GM19324 (cell line): Measurements from ENCODE around the gene TMEM191C.
"Not testable (repeated sequence)": the region's sequence is repeated elsewhere in the genome, so short reads cannot be mapped to it uniquely, and the experiment has no call there.

Source experiments
- ATAC-seq: cut with Tn5 transposase; IDR thresholded peaks from one replicate; pipeline ENCODE4 v1.9.1; 2021; ENCODE audit warnings: mild to moderate bottlenecking, moderate library complexity; ENCODE audit not compliant: unreplicated experiment, low FRiP score

The TMEM191C gene

DNA sequence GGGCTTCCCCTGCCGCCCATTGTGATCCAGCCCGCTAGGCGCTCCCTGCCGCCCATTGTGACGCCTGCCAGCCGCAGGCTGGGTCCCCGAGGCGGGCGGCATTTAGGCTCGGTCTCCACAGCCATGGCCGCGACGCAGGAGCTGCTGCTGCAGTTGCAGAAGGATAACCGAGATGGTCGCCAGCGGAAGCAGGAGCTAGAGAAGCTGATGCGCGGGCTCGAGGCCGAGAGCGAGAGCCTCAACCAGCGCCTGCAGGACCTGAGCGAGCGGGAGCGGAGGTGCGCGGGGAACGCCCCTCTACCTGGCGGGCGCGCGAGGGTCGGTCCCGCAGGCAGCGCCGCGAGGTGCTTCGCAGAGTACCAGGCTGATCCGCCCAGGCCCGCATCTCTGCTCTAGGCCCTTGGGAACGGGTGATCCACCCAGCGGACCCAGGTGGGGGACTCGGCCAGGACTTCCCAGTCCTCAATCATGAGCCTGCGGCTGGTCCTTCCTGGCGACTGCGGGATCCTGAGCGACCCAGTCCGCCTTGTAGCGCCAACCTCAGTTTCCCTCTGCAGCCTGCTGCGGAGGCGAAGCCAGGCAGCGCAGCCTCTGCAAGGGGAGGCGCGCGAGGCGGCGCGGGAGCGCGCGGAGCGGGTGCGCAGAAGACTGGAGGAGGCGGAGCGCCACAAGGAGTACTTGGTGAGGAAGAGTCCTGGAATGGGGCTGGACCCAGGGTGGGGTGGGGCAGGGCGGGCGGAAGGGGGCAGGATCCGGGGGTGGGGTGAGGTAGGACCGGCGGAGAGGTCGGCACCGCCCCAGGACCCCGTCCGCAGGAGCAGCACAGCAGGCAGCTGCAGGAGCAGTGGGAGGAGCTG, at the start of gene TMEM191C:
TSS of gene TMEM191C (plus strand) at position 51 of the 857 bp plus-strand sequence. CDS start at position 124, 73 bp downstream.
- peak; percentile 14 for ATAC-seq

DNA sequence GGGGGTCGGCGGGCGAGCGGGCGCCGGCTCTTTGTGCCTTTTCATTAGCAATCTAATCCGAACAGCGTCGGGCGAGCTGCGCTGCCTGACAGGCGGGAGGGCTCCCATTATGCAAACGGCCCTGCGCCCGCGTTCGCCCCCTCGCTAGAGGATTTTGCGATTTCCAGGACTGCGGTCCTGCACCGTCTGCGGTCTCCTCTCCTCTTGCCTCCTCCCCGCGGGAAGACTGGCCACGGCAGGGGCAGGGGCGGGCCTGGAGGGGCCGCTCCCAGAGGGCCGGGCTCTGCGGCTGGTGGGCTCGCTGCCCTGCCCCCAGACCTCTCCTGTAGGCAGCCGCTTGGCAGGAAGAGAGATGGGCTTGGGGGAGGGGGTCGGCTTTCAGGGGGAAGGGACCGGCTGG, 49.3 kb upstream of the TMEM191C start:
- peak; percentile 25 for ATAC-seq

DNA sequence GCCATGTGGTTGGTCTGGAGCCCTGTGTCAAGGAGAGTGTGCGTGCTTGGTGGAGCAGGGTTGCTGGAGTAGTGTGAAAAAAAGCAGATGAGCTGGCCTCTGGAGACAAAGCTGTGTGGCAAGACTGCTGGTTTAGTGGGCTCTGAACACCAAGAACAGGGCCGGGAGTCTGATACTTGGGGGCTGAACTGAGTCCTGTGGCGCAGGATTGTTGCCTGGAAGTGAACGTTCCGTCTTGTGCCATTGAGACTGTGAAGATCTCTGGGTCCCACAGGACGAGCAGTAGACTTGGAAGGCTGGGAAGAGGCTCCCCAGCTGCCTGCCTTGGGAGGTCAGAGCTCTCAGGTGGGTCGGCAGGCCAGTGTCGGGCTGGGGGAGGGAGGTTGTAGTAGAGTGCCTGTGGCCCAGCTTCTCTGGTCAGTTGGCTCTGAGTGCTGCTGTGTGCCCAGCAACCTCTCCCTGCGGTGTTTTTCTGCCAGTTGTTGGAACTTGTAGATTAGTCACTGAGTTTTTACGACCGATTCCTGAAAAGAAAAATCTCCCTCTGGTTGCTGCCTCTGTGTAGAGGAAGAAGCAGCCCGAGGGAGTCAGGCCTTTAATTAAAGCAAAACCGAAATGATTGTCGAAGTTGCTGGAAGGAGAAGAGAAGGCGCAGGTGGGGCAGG, 48.1 kb upstream of the TMEM191C start:
- ATAC-seq: not testable (repeated sequence)

DNA sequence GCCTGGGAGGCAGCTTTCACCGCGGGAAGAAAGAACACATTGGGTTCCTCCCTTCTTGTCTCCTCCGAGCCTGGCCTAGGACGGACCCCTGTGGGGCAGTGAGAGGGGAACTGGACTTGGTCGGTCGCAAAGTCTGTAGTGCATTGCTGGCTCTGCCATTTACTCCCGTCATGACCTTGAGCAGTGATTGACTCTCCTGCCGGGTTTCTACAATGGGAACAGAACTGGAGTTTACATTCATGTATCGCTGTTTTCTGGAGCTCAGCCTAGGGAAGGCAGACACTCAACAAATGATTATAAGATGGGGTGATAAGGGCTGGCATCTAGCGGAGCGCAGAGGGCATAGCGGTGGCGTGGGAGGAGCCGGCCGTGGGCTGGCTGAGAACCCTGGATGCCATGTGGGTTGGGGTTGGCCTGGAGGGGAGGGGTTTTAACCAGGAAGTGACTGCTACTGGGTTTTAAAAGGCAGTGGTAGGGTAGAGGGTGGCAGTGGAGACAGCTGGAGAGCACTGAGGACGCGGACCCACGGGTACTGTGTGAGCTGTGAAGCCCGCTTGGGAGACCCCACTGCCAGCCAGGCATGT, 46.9 kb upstream of the TMEM191C start:
- ATAC-seq: not testable (repeated sequence)

DNA sequence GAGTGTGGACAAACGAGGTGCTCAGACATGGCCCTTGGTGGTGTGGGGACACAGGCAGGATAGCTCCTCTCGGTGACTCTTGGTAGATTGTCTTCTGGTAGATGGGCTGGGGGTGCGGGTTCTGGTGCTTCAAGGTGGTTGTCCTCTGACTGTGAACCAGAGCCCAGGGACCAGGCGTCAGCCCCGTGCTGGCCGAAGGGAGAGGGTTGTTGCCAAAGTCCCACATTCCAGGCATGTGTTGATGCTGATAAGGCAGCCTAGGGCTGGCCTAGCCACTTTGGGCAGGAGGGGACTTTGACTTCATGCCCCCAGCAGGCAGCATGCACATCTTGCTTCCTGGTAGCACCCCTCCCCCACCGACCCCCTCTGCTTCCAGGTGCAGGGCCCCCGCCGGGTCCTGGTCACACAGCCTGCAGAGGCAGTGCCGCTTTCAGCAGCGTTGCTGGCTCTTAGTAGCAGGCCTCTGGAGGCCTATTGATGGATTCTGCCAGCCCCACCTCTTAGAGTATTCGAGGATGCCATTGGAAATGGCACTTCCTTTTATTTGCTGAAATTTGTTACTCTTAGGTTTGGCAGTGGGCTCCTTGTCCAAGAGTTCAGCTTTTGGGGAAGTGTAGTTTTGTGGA, 43.0 kb upstream of the TMEM191C start:
- not testable (repeated sequence) for ATAC-seq

DNA sequence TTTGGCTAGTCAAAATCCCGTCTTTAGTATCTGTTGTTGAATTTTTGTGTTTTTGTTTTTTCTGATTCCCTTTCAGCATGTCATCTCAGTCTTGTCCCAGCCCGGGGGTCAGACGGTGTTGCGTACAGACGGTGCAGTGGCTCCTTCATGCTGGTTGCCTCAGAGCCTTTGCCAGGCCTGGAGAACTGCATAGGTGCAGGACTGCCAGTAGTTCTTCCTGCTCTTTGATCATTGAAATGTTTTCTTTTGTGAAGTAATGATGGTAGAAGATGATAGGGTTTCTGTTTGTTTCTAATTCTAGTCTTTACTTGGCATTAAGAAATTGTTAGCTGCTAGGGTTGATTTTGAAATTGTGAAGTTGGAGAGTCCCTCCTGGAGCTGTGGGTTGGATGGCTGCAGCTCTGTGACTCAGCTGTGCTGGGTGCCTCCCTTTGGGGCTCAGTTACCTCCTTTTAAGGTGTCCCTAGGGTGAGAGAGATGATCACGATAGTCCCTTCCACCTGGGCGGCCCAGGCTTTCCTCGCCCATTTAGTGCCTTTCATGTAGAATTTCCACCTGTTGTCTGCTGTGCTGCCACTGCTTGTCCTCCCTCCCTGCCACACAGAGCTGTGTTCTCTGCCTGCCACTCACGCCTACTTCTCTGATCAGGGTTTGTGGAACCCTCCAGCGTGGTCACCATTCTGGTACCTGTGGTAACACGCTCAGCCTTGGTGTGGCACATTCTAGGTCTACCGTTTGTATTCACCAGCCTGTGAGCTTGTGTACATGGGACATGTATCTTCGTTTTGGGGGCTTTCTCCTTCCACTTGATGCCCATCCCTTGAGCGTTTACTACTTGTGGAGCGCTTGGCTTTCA, 32.6 kb upstream of the TMEM191C start:
- not testable (repeated sequence) for ATAC-seq

- ATAC-seq: not testable (repeated sequence)
Measured at GRCh38 chr22:21435998-21436810, 31.0 kb upstream of the TMEM191C start.

GRCh38 chr22:21438013-21438412, 29.2 kb upstream of the TMEM191C start:
- ATAC-seq: not testable (repeated sequence)

DNA sequence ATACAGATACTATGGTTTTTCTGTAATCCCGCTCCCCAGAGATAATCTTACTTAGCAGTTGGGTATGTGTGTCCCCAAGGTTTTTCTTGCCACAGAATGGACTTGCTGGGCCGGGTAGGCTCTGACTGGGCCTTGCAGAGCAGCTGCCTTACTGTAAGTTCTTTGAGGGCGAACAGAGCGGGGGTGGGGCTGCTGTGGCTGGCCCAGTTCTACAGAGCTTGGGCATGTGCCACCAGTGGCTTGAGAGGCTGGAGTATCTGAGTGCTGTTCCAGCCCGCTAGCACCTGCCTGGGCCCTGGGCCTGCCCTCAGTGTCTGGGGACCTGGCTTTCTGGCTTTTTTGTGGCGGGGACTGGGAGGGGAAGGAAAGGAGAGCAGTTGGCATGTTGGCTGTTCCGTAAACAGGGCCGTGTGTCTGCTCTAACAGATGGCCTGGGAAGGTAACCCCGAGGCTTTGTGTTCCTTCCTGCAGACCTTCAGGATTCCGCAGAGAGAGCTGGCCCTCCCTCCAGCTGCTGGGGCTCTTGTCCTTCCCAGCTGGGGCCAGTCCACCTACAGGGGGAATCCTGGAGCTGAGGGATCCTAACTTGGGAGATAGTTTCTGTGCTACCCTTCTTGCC, 27.1 kb upstream of the TMEM191C start:
- ATAC-seq: not testable (repeated sequence)

DNA sequence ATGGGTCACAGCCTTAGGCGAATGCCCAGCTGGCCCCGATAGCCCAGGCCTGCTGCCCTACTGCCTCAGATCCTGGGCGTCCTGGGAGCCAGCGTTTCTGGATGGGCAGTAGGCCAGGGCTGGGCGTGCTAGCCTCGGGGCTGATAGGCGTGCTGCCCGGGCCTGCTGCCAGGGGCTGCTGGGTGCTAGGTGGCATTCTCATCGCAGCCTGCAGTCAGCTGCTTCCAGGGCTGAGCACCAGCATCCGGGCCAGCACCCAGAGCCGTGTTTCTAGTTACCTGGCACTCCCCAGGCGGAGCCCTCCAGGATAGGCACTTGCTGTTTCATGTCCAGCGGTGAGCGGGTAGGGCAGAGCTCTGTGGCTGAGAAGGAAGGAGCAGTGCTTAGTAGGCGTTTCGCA, 26.5 kb upstream of the TMEM191C start:
- not testable (repeated sequence) for ATAC-seq

- not testable (repeated sequence) for ATAC-seq
Measured at GRCh38 chr22:21441170-21441569, 26.0 kb upstream of the TMEM191C start.

DNA sequence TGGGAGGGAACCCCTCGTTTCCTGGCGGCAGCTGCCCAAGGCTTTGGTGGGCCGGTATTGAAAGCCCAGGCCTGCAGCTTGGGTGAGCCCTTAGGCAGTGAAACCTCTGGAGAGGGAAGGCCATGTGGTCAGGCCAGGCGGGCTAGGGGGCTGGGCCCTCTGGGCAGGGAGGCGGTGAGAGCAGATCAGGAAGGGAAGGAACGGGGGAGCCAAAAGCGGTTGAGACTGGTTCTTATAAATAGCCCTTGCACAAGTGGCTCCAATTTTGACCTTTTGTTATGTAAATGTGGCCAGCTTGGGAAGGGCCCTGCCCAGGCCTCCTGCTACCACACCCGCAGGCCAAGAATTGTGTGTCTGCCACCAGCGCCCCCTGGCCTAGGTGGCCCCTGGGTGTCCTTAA, 25.1 kb upstream of the TMEM191C start:
- ATAC-seq: not testable (repeated sequence)

GRCh38 chr22:21442646-21443045, 24.5 kb upstream of the TMEM191C start:
- not testable (repeated sequence) for ATAC-seq

- no peak for ATAC-seq
Measured at GRCh38 chr22:21443057-21443734, 24.0 kb upstream of the TMEM191C start.

GRCh38 chr22:21443735-21444421, 23.3 kb upstream of the TMEM191C start:
- ATAC-seq: no peak

- no peak for ATAC-seq
Measured at GRCh38 chr22:21444701-21445436, 22.3 kb upstream of the TMEM191C start.
